WTC11 (cell line): ENCODE measurements around the gene GOLPH3L. TPM values are rescaled to one million over a fixed set of nuclear protein-coding genes. Genes with fewer than 3 reads are reported as not detected.
"Not testable (repeated sequence)": the region's sequence is repeated elsewhere in the genome, so short reads cannot be mapped to it uniquely, and the experiment has no call there.

Experiments used
- ATAC-seq: fragments of 200-7000 bp; cut with Tn5 transposase; 2 replicates; pipeline ENCODE4 v1.10.0; 2021; ENCODE audit warnings: mild to moderate bottlenecking, moderate library complexity
- CTCF ChIA-PET: fragments of 300-600 bp; sonication (Branson Sonifier 250); formaldehyde crosslinking; loops from one replicate; lab custom pipeline; 2021; ENCODE audit warnings: antibody characterized with exemption; lab: Charles Lee
- POLR2A ChIA-PET: fragments of 350-600 bp; sonication (Branson Sonifier 250); formaldehyde crosslinking; loops from one replicate; lab custom pipeline; 2021; ENCODE audit warnings: antibody characterized with exemption; lab: Charles Lee
- DNase-seq: peaks from one replicate; pipeline ENCODE4 v3.0.0; 2021; ENCODE audit warnings: low spot score
- H3K27ac Mint-ChIP-seq: 2 replicates; pipeline ENCODE4 v1.8.0; 2021; ENCODE audit warnings: mixed read lengths
- H3K27me3 Mint-ChIP-seq: 2 replicates; pipeline ENCODE4 v1.8.0; 2021; ENCODE audit warnings: low read depth, mild to moderate bottlenecking, moderate library complexity, mixed read lengths
- H3K36me3 Mint-ChIP-seq: 2 replicates; pipeline ENCODE4 v1.8.0; 2021; ENCODE audit warnings: mixed read lengths
- H3K4me1 Mint-ChIP-seq: 2 replicates; pipeline ENCODE4 v1.8.0; 2022; ENCODE audit warnings: mixed read lengths
- H3K4me3 Mint-ChIP-seq: 2 replicates; pipeline ENCODE4 v1.8.0; 2021; ENCODE audit warnings: mild to moderate bottlenecking, moderate library complexity, mixed read lengths
- H3K9me3 Mint-ChIP-seq: 2 replicates; pipeline ENCODE4 v1.8.0; 2021; ENCODE audit warnings: mixed read lengths
- FOXK1 ChIP-seq: sonication (generic); formaldehyde crosslinking; IDR thresholded peaks from 2 replicates; pipeline ENCODE4 v1.8.0; 2022; ENCODE audit warnings: mild to moderate bottlenecking, moderate library complexity, missing genetic modification reagents
- GABPB1 ChIP-seq: sonication (generic); formaldehyde crosslinking; IDR thresholded peaks from 2 replicates; pipeline ENCODE4 v1.8.1; 2023; ENCODE audit warnings: mild to moderate bottlenecking, missing genetic modification reagents
- SMAD4 ChIP-seq: sonication (generic); formaldehyde crosslinking; IDR thresholded peaks from 2 replicates; pipeline ENCODE4 v1.8.0; 2022; ENCODE audit warnings: mild to moderate bottlenecking, missing genetic modification reagents
- TCF7 ChIP-seq: sonication (generic); formaldehyde crosslinking; IDR thresholded peaks from 2 replicates; pipeline ENCODE4 v1.8.0; 2022; ENCODE audit warnings: mild to moderate bottlenecking, low read depth, missing genetic modification reagents, moderate library complexity
- ZNF317 ChIP-seq: sonication (generic); formaldehyde crosslinking; IDR thresholded peaks from 2 replicates; pipeline ENCODE4 v1.8.1; 2023; ENCODE audit warnings: low read depth, mild to moderate bottlenecking, moderate library complexity, missing genetic modification reagents, borderline replicate concordance
- ZNF416 ChIP-seq: fragments of 250-450 bp; sonication (Bioruptor Pico); IDR thresholded peaks from 2 replicates; pipeline ENCODE4 v1.9.0; 2021; ENCODE audit warnings: mild to moderate bottlenecking, inconsistent platforms
- ZNF423 ChIP-seq: fragments of 250-450 bp; sonication (Bioruptor Pico); IDR thresholded peaks from 2 replicates; pipeline ENCODE4 v2.1.2; 2022; ENCODE audit warnings: mild to moderate bottlenecking, moderate library complexity
- ZNF671 ChIP-seq: fragments of 250-450 bp; sonication (Bioruptor Pico); IDR thresholded peaks from 2 replicates; pipeline ENCODE4 v1.8.0; 2021; ENCODE audit warnings: mild to moderate bottlenecking
- total RNA-seq: library from RNA; stranded (reverse); gene quantifications from 3 replicates; pipeline ENCODE4 v1.2.3, GENCODE V29; 2021
- TF ChIP-seq, protein P1 (sequence below): sonication (generic); formaldehyde crosslinking; IDR thresholded peaks from 2 replicates; pipeline ENCODE4 v1.8.0; 2022; ENCODE audit warnings: missing genetic modification reagents
- TF ChIP-seq, protein P2 (sequence below): sonication (generic); formaldehyde crosslinking; IDR thresholded peaks from 2 replicates; pipeline ENCODE4 v1.8.0; 2022; ENCODE audit warnings: mild to moderate bottlenecking, missing genetic modification reagents
- TF ChIP-seq, protein P3 (sequence below): sonication (generic); formaldehyde crosslinking; IDR thresholded peaks from 2 replicates; pipeline ENCODE4 v1.8.0; 2023; ENCODE audit warnings: missing genetic modification reagents
- TF ChIP-seq, protein P4 (sequence below): sonication (generic); formaldehyde crosslinking; IDR thresholded peaks from 2 replicates; pipeline ENCODE4 v1.8.1; 2023; ENCODE audit warnings: mild to moderate bottlenecking, missing genetic modification reagents
- TF ChIP-seq, protein P5 (sequence below): sonication (generic); formaldehyde crosslinking; IDR thresholded peaks from 2 replicates; pipeline ENCODE4 v1.8.1; 2023; ENCODE audit warnings: mild to moderate bottlenecking, missing genetic modification reagents, borderline replicate concordance

GOLPH3L gene
- total RNA-seq, 1 experiment from 2014 or later: 39.5 TPM

DNA sequence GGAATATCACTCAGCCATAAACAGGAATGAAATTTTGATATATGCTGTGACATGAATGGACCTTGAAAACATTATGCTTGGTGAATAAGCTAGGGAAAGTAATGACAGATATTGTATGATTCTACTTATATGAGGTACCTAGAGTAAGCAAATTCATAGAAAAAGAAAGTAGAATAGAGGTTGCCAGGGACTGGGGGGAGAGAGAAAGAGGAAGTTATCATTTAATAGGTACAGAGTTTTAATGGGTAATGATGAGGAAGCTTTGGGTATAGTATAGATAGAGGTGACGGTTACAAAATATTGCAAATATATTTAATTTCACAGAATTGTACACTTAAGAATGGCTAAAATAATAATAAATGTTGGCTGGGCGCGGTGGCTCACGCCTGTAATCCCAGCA lies 36.4 kb downstream of the GOLPH3L start (continued):
- TF ChIP-seq, protein P1, sequence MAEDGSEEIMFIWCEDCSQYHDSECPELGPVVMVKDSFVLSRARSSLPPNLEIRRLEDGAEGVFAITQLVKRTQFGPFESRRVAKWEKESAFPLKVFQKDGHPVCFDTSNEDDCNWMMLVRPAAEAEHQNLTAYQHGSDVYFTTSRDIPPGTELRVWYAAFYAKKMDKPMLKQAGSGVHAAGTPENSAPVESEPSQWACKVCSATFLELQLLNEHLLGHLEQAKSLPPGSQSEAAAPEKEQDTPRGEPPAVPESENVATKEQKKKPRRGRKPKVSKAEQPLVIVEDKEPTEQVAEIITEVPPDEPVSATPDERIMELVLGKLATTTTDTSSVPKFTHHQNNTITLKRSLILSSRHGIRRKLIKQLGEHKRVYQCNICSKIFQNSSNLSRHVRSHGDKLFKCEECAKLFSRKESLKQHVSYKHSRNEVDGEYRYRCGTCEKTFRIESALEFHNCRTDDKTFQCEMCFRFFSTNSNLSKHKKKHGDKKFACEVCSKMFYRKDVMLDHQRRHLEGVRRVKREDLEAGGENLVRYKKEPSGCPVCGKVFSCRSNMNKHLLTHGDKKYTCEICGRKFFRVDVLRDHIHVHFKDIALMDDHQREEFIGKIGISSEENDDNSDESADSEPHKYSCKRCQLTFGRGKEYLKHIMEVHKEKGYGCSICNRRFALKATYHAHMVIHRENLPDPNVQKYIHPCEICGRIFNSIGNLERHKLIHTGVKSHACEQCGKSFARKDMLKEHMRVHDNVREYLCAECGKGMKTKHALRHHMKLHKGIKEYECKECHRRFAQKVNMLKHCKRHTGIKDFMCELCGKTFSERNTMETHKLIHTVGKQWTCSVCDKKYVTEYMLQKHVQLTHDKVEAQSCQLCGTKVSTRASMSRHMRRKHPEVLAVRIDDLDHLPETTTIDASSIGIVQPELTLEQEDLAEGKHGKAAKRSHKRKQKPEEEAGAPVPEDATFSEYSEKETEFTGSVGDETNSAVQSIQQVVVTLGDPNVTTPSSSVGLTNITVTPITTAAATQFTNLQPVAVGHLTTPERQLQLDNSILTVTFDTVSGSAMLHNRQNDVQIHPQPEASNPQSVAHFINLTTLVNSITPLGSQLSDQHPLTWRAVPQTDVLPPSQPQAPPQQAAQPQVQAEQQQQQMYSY (CRISPR knock-in tag): no peak

DNA sequence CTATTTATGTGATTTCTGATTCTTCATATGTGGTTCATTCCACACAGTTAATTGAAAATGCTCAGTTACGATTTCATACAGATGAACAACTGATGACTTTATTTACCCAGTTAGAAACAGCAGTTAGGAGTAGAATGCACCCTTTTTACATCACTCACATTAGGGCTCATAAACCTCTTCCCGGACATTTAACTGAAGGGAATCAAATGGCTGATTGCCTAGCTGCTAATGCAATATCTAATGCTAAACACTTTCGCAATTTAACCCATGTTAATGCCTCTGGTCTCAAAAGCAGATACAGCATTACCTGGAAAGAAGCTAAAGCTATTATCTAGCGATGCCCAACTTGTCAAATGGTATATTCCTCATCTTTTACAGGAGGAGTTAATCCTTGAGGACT lies 39.9 kb downstream of the GOLPH3L start:
- DNase-seq, H3K9me3 Mint-ChIP-seq, ATAC-seq, POLR2A ChIA-PET, H3K27ac Mint-ChIP-seq, CTCF ChIA-PET, H3K27me3 Mint-ChIP-seq, H3K4me3 Mint-ChIP-seq: not testable (repeated sequence)
- Mint-ChIP-seq H3K36me3 (peaks cover 53% of the 10 kb centered on the region), H3K4me1 (peaks cover 20% of the 10 kb centered on the region)

DNA sequence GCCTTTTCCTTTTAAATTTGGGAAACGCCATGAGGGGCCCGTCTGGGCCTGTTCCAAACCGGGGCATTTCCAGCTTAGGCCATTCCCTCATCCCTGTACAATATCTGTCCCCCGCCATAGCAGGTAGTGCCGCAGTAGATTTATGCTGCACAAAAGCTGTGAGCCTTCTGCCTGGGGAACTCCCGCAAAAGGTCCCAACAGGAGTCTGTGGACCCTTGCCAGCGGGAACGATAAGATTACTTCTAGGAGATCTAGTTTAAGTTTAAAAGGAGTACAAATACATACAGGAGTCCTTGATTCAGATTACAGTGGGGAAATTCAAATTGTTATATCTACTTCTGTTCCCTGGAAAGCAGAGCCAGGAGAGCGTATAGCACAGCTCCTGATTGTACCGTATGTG lies 42.3 kb downstream of the GOLPH3L start:
- H3K27me3 Mint-ChIP-seq, DNase-seq, H3K9me3 Mint-ChIP-seq, ATAC-seq, CTCF ChIA-PET, H3K4me3 Mint-ChIP-seq: not testable (repeated sequence)
- POLR2A ChIA-PET: interaction anchor here (1.2 kb wide), 1 partner anchor 25 kb away, joined by 3 read pairs; the partner anchor contains the start of gene ENSA
- Mint-ChIP-seq H3K4me1 (peaks cover 27% of the 10 kb centered on the region), H3K36me3 (peaks cover 46% of the 10 kb centered on the region), H3K27ac (peak overlapping the region; percentile 82)

DNA sequence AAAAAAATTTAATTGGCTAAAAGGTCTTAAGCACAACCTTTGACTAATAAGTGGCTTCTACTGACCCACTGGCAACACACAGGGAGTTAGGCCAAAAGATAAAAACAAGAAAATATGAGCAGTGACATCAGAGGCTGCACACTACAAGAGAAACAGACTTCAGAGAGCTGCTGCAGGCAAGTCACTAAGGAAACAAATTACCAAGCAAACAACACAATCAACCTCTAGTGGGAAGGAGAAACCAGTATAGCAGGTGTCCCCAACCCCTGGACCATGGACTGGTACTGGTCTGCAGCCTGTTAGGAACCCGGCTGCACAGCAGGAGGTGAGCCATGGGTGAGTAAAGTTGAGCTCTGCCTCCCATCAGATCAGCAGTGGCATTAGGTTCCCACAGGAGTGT lies 46.8 kb downstream of the GOLPH3L start:
- Mint-ChIP-seq H3K27ac (peak overlapping the region; percentile 3; the same call in 1 of the 2 replicates), H3K4me3 (no peak overlapping the region), H3K36me3 (peaks cover 49% of the 10 kb centered on the region)
- peak; percentile 22; the same call in 1 of the 2 replicates for ATAC-seq
- no peak for DNase-seq
- TF ChIP-seq, protein P2, sequence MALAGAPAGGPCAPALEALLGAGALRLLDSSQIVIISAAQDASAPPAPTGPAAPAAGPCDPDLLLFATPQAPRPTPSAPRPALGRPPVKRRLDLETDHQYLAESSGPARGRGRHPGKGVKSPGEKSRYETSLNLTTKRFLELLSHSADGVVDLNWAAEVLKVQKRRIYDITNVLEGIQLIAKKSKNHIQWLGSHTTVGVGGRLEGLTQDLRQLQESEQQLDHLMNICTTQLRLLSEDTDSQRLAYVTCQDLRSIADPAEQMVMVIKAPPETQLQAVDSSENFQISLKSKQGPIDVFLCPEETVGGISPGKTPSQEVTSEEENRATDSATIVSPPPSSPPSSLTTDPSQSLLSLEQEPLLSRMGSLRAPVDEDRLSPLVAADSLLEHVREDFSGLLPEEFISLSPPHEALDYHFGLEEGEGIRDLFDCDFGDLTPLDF (CRISPR knock-in tag): no peak
- TF ChIP-seq FOXK1 (no peak), TCF7 (CRISPR knock-in tag) (no peak), GABPB1 (CRISPR knock-in tag) (no peak), SMAD4 (CRISPR knock-in tag) (no peak)
- TF ChIP-seq, all 79 proteins: peak for 0
- Mint-ChIP-seq H3K27me3 (no peaks in the 10 kb centered on the region), H3K4me1 (peaks cover 41% of the 10 kb centered on the region), H3K9me3 (no peaks in the 10 kb centered on the region)
- CTCF ChIA-PET: interaction anchor here (1.1 to 1.8 kb wide), 2 partner anchors 118 to 163 kb away, joined by 3 to 4 read pairs; no protein-coding TSS in a partner anchor
- POLR2A ChIA-PET: interaction anchor here (1.5 kb wide), 1 partner anchor 21 kb away, joined by 5 read pairs; the partner anchor contains the start of gene ENSA

DNA sequence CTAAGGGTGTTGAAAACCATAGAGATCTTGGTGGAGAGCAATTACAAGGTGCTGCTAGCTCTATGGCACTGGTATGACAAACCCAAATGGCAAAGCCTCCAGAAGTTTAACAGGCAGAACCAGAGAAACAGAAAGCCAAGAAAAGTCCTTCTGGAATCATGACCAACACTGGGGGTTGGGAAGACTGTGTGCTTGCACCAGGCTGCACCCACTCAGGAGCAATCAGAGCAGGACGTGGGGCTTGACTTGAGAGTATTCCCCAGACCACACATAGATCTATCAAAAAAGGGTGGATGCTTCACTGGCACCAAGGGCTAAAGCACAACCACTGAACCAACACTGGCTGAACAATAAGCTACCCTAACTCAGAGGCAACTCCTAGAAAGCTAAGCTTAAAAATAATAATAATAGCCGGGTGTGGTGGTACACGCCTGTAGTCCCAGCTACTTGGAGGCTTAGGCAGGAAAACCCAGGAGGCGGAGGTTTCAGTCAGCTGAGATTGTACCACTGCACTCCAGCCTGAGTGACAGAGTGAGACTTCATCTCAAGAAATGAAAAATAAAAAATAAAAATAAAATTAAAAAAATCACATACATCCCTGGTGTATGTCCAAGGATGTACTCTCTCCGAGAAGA lies 47.4 kb downstream of the GOLPH3L start:
- no peak overlapping the region for H3K4me3 Mint-ChIP-seq
- DNase-seq (no peak), ATAC-seq (no peak)
- no peaks in the 10 kb centered on the region for H3K9me3 Mint-ChIP-seq
- no peaks in the 10 kb centered on the region for H3K27me3 Mint-ChIP-seq
- H3K27ac Mint-ChIP-seq: peak overlapping the region; percentile 82
- H3K4me1 Mint-ChIP-seq: peaks cover 38% of the 10 kb centered on the region
- CTCF ChIA-PET: interaction anchor here (1.1 to 1.8 kb wide), 2 partner anchors 117 to 164 kb away, joined by 3 to 4 read pairs; no protein-coding TSS in a partner anchor
- peaks cover 49% of the 10 kb centered on the region for H3K36me3 Mint-ChIP-seq
- POLR2A ChIA-PET: interaction anchor here (0.5 to 1.5 kb wide), 2 partner anchors 20 to 272 kb away, joined by 4 to 5 read pairs; partner anchors contain the start of gene ENSA
- TF ChIP-seq, protein P3, sequence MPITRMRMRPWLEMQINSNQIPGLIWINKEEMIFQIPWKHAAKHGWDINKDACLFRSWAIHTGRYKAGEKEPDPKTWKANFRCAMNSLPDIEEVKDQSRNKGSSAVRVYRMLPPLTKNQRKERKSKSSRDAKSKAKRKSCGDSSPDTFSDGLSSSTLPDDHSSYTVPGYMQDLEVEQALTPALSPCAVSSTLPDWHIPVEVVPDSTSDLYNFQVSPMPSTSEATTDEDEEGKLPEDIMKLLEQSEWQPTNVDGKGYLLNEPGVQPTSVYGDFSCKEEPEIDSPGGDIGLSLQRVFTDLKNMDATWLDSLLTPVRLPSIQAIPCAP: no peak
- TF ChIP-seq ZNF317 (no peak), ZNF416 (CRISPR knock-in tag) (no peak), ZNF671 (CRISPR knock-in tag) (no peak), ZNF423 (no peak)
- TF ChIP-seq, protein P4, sequence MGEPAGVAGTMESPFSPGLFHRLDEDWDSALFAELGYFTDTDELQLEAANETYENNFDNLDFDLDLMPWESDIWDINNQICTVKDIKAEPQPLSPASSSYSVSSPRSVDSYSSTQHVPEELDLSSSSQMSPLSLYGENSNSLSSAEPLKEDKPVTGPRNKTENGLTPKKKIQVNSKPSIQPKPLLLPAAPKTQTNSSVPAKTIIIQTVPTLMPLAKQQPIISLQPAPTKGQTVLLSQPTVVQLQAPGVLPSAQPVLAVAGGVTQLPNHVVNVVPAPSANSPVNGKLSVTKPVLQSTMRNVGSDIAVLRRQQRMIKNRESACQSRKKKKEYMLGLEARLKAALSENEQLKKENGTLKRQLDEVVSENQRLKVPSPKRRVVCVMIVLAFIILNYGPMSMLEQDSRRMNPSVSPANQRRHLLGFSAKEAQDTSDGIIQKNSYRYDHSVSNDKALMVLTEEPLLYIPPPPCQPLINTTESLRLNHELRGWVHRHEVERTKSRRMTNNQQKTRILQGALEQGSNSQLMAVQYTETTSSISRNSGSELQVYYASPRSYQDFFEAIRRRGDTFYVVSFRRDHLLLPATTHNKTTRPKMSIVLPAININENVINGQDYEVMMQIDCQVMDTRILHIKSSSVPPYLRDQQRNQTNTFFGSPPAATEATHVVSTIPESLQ: no peak
- TF ChIP-seq, protein P5, sequence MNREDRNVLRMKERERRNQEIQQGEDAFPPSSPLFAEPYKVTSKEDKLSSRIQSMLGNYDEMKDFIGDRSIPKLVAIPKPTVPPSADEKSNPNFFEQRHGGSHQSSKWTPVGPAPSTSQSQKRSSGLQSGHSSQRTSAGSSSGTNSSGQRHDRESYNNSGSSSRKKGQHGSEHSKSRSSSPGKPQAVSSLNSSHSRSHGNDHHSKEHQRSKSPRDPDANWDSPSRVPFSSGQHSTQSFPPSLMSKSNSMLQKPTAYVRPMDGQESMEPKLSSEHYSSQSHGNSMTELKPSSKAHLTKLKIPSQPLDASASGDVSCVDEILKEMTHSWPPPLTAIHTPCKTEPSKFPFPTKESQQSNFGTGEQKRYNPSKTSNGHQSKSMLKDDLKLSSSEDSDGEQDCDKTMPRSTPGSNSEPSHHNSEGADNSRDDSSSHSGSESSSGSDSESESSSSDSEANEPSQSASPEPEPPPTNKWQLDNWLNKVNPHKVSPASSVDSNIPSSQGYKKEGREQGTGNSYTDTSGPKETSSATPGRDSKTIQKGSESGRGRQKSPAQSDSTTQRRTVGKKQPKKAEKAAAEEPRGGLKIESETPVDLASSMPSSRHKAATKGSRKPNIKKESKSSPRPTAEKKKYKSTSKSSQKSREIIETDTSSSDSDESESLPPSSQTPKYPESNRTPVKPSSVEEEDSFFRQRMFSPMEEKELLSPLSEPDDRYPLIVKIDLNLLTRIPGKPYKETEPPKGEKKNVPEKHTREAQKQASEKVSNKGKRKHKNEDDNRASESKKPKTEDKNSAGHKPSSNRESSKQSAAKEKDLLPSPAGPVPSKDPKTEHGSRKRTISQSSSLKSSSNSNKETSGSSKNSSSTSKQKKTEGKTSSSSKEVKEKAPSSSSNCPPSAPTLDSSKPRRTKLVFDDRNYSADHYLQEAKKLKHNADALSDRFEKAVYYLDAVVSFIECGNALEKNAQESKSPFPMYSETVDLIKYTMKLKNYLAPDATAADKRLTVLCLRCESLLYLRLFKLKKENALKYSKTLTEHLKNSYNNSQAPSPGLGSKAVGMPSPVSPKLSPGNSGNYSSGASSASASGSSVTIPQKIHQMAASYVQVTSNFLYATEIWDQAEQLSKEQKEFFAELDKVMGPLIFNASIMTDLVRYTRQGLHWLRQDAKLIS (CRISPR knock-in tag): no peak
